NK-92 (cell line): ENCODE results near the gene SPINT2.

ENCODE experiments used
- DNase-seq: peaks from one replicate; lab custom pipeline; 2025; ENCODE audit not compliant: unreplicated experiment; lab: John Stamatoyannopoulos, UW

Gene SPINT2

DNA sequence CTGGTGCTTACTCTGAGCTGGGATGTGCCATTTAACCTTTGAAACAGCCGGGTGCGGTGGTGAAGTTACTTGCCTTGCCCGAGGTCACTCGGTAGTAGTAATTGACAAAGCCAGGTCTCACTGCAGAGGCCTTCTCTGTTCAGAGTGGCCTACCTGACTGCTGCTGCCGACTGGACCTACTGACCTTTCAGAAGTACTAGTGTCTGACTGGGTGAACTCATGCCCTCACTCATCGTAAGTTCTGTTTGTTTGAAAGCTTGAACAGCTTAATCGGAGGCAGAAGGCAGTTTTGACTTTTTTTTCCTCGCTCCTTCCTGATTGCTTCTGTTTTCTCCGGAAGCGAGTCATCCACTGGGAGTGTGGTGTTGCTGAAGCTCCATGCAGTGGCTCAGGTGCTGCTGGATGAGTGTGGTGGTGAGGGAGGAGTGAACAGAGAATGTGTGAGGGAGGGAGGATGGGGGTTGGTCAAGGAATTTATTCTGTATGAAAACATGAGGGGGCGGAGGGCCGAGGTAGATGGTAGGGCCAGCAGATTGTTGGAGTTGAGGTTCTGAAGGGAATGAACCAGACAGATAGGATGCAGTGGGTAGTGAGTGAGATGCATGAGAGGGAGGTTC is 2.7 kb downstream of the SPINT2 start:
- no peak for DNase-seq

DNA sequence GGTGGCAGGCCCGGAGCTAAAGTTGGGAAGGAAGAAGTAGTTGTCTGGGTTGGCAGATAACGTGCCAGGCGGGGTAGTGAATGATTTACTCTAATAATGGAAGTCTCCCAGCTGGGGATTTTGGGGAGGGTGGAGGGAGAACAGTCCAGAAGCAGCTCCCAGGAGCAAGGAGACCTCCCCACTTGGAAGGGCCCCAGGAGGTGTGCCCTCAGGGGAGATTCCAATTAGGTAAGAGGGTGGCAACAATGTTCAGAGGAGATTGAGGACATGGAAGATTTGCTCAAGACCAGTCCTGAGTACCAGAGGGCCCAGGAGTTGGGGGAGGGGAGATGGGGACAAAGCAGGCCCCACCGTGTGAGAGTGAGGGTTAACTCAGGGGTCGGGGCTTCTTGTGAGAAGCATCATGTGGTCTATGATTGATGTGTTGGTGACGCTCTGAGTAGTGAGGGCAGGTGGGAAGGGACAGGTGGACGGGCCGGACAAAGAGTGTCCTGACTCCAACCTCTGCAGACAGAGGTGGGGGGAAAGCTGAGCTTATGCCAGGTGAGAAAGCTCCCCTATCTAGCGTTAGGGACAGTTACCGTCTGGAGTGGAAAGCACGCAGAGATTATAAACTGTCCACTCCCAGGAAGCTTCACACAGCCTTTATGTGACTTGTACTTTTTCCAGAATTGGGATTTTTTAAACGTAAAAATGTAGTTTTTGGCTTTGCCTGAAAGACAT is 3.5 kb downstream of the SPINT2 start:
- no peak for DNase-seq

DNA sequence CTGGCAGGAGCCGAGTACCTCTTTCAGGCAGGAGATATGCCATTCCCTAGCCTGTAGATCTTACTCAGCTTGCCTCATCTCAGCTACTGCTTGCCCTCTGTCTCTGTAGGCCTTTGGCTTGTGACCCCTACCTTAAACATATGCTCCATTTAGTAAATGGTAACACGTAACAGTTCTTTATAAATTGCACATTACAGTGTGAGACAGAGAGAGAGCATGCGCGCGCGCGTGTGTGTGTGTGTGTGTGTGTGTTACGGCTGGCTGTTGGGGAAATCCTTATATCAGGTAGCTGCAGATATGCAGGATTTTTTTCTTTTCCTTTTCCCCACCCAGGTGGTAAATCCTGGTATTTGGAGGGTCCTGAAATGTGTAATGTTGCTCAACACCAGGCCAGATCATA is 4.2 kb downstream of the SPINT2 start:
- DNase-seq, result no peak

DNA sequence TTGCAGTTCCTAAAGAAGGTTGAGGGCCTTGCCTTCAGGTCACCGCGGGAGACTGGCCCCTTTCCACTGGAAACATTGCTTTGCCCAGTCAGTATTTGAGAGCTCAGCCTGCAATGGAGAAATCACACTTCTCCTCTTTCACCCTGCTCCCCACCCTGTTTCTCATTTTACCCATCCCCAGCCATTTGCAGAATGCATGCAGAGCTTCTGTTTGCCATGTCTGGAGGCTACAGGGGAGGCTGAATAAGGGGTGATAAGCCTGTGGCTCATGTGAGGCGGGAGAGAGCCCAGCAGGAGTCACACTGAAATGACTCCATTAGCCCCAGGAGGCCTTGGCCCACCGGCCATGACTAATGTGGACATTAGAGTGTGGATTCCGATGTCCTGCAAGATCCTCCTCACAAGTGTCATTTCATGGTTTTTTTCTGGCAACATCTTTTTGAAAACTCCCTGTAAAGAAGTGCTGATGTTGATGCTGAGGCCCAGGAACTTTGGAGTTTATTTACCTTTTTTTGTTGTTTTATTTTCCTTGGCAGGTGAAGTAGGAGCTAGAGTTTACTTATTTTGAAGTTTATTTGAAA is 6.3 kb downstream of the SPINT2 start:
- DNase-seq, result no peak

DNA sequence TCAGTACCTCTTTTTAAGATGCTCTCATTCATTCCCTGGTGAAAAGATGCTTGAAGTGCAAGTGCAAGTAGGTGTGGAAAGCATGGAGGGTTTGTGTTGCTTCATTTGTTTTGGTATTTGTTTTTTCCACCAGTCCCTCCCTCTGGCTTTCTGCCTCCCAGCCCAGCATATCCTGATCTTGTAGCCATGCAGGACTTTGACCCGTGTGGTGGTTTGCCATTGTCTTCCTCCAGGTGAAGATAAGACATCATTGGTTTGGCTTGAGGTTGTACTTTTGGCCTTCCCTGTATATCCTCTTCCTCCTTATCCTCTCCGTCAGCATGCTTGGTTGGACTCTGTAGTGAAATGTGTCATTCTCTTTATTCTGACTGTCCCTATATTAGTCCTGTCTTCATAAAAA is 9.1 kb downstream of the SPINT2 start:
- DNase-seq, result no peak

DNA sequence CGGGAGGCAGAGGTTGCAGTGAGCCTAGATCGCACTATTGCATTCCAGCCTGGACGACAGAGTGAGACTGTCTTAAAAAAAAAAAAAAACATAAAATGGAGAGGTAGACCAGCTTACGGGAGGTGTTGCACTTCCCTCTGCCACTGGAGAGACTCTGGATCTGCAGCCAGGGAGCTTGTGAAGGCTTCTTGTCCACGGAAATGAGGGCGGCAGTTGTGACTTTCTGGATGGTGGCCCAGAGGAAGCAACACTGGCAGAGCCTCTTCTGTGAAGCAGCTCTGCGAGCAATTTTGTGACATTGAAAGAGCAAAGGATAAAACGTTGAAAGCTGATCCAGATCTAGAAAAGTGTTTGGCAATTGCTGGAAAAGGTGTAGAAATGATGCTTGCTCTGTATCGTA is 10.4 kb downstream of the SPINT2 start:
- DNase-seq, result no peak

DNA sequence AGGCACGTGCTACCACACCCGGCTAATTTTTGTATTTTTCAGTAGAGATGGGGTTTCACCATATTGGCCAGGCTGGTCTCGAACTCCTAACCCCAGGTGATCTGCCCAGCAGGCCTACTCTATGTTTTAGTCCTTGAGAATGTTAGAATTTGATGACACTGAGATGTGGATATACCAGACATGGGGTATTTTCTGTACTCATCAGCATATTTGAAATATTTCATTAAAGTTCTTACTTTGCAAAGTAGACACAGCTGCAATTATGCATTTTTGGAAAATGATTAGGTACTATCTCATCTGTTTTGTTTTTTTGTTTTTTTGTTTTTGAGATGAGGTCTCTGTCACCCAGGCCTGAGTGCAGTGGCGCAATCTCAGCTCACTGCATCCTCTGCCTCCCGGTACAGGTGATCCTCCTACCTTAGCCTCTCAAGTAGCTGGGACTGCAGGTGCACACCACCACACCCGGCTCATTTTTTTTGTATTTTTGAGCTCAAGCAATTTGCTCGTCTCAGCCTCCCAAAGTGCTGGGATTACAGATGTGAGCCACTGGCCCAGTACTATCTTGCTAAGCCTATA is 12.7 kb downstream of the SPINT2 start:
- DNase-seq, result no peak

DNA sequence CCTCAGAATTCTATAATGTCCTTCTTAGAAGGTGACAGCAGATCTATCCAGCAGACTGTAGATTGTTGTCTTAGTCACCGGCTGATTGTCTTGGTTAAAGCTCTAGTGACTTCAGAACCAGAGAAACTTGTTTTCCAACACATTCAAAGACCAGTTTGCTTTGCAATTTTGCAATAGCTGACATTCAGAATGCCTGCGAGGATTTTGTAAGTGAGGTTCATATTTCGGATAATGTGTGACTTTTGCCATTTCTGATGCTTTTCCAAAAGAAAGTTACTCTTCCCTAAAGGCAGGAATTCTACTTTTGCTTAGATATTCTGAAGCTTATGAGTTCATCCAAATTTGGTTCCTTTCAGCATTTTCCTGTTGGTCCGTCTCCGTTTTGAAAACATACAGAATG is 13.2 kb downstream of the SPINT2 start:
- DNase-seq, result no peak

DNA sequence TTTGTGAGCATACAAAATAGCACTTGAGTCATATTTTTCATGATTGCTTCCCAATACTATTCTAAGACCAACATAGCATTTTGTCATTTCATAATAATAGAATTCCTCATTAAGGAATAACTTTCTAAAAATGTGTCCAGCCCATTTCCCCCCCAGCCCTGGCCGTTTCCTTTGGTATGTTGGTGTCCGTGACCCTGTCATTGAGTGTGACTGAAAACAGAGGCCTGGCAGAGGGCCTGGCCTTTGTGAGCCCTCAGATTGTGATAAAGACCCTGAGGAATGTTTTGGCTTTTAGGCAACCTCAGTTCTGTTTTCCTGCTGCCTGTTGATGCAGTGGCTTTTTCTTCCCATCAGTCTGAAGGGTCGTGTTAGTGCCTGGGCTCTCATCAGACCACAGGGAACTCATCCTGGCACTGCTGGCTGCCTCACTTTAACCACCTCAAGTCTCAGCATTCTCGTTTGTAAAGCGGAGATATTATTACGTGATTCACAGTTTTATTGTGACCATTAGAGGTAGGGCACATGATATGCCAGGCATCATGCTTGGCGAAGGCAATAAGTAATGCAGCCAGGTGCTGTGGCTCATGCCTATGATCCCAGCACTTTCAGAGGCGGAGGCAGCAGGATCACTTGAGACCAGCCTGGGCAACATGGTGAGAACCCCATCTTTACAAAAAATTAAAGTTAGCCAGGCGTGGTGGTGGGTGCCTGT is 13.8 kb downstream of the SPINT2 start:
- no peak for DNase-seq

DNA sequence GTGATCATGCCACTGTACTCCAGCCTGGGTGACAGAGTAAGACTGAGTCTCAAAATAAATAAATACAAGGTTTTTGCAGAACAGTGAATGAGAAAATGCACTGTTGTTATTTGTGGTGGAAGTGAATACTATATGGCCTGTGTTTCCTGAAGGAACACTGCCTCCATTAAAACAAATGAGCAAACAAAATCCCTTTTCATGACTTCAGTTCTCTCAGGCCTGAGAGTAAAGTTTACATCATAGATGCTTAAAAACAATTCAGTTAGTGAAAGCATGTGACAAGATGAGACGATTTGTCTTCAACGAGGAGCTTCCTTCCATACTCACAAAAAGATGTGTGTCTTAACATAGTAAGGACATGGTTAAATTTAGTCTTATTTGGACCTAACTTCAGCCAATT is 14.4 kb downstream of the SPINT2 start:
- no peak for DNase-seq

DNA sequence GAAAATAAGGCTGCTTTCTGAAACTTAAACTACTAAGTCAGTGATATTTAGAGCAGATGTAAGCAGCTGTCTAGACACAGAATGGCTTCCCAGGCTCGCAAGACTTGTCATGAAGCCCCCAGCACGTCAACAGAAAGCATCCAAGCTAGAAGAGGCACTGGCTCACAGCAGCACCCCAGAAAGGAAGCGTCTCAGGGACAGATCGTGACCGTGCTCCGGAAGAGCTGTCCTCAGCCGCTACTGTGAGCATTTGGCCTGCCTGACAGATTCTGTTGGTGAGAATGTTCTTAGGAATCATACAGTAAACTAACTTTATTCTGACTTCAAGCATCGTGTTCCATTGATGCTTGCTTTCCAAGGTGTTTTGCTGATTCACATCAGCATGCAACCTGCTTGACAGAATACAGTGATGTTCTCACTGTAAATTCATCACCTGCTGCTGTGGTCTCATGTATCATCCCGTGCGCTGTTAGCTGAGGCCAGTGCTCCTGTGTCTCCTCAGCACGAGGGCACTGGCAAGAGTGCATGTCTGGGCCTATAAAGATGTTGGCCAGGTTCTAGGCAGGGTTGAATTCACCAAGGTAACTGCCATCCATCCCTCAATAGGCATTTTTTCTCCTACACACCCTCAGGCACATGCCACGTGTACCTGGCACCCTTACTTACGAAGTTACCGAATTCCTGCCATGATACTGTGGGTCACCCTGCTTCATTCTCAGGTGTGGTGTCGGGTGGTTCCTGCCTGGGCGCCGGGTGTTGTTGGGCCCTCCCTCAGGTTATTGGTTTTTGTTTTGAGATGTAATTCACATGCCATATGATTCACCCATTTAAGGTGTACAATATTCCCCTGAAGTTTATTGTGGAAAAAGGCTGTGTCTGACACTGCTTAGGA is 15.9 kb downstream of the SPINT2 start:
- DNase-seq, result no peak

DNA sequence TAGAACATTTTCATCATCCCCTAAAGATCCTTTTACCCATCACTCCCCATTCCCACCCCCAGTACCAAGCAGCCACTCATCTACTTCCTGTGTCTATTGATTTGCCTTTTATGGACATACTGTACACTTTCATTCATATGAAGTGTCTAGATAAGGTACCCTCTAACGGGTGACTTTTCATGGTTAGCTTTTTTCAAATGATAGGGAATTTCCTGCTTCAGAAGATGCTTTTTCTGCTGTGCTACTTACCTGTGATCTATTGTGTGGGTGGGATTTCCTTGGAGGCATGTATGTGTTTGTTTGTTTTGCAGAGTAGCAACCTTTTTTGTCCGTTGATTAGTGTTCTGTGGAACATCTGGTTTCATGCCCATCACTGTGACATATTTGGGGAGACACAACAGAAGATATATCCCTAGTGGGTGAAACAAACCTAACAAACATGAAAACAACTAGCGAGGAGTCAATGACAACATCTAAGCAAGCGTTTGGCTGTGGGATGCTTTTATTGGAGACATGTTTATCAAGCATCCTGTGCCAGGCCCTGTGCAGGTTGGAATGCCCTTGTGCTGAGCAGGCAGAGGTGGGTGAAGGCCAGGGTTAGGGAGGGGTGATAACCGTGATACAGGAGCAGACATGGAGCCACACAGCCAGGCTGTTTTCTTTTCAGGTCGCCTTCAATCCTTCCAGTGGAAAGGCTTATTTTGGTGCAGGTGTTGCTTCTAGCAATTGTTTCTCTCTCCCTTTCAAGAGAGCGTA is 17.6 kb downstream of the SPINT2 start:
- no peak for DNase-seq

DNA sequence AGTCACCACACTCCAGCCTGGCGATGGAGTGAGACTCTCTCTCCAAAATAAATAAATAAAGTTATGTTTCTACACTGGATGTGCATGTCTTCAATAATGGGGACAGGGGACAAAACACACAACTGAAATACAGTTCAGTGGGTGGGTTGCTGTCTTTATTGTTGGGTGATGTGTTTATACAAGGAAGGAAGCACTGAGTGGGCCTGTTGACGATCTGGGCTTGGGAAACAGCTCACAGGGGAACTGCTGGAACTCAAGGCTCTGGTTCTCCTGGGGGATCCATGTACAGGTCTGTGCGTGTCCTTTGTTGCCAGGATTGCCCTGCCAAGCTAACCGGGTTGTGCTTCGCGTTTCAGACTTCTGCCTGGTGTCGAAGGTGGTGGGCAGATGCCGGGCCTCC is 18.9 kb downstream of the SPINT2 start:
- DNase-seq, result no peak

DNA sequence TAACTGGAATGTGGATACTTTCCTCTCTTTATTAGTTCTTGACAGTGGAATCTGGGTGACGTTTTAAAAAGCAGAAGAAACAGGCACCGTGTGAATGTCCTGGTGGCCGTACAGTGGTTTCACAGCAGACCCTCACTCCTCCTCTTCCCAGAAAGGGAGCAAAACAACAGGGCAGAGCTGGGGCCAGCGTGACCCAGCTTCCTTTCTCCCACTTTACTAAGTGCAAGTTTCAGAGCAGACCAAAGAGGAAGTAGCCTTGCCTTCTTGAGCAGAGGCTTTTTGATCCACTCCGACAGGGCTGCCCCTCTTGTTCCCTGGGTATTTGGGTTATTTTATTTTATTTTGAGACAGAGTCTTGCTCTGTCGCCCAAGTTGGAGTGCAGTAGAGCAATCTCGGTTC is 20.0 kb downstream of the SPINT2 start:
- DNase-seq, result no peak

DNA sequence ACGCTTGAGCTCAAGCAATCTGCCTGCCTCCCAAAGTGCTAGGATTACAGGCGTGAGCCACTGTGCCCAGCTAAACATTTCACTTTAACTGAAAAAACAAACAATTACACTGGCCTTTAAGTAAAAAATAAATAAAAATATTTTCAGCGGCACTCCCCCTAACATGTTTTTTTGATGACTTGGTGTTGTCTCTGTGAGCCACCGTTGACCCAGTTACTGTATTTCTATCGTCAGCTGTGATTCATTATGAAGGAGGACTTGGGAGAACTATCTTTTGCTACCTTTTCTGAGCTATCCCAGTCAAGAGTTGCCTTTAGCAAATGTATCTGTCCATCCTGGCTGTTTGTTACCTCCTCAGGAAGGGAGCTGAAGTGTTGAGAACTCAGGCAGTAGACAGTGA is 21.2 kb downstream of the SPINT2 start:
- no peak for DNase-seq

DNA sequence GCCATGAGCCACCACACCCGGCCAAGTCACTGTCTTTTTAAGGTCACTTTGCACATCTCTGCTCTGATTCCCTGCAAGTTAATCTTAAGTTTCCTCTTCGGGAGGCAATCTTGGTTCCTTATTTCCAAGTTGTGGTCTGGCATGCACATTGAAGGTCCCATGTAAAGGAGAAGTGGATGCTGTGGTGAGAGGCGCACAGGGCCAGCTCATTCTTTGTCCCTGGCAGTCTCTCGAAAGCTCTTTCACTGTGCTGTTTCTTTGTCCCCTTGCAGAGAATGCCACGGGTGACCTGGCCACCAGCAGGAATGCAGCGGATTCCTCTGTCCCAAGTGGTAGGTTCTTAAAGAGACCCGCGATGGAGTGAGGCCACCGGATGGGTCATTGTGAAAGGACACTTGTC is 23.2 kb downstream of the SPINT2 start:
- no peak for DNase-seq

DNA sequence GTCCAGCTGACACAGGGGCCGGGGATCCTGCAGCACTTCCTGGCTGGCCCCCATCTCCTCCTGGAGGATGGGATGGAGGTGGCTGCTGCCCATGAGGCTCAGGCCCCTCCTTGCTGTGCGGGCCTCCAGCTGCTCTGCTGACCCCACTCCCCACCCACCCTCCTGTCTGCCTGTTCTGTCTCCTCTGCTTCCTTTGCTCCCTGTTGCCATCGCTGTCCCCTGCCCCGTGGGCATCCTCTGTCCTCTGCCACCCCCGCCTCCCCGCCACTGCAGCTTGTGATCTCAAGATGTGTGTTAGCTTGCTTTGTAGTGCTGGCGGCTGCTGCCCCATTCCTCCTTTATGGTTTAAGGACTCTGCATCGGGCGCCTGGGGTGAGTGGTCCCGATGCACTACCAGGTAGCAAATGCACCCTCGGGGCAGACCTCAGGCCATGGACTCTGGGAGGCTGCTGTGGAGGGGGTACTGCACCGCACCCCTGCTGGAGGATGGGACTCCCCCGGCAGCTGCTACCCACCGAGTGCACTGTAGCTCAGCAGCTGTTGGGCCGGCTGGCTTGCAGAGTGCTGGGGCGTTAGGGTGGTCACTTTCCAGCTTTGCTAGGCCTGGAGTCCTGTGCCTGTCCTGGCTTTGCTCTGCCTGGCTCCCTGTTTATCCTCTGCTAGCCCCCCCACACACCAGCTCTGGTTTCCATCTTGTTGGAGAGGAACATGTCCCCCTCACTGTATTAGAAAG is 23.9 kb downstream of the SPINT2 start:
- no peak for DNase-seq

DNA sequence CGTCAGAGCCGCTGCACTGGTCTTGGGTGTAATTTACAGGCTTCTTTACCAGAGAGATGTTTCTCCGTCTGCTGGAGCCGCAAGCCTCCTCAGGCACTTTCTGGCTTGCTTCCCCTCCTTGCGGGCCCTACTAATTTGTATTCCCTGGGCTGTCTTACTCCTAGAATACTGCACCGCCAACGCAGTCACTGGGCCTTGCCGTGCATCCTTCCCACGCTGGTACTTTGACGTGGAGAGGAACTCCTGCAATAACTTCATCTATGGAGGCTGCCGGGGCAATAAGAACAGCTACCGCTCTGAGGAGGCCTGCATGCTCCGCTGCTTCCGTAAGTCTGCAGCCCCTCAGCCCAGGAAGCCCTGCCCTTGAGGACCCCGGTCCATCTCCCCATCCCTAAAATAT is 25.6 kb downstream of the SPINT2 start:
- no peak for DNase-seq

DNA sequence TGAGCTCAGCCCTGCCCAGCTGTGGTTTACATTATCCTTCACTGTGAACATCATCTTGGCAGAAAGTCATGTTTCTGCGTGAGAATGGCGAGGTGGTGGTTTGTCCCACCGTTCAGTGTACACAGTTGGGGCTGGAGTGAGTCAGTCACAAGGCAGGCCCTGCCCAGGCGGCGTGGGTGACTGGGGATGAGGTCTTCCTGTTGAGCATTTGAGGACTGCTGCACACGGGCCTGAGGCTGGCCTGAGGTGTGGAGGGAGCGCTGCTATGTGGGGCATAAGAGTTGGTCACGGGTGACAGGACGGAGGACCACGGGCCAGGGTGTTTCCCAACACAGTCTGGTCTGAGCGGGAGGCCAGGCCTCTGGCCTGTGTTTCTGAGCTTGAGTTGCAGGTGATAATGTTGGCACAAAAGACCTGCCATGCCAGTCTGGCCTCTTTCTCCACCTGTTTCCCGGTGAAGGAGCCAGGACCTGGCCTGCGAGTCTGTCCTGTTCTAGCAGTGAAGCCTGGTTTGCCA is 26.3 kb downstream of the SPINT2 start:
- no peak for DNase-seq
